Liver (tissue), 9 donors: ENCODE measurements around the gene CST9. TPM values are rescaled to one million over a fixed set of nuclear protein-coding genes. Genes with fewer than 3 reads are reported as not detected.

Source experiments
- DNase-seq: peaks from one replicate; pipeline ENCODE4 v3.0.0-alpha.2; 2017; ENCODE audit warnings: low spot score
- H3K27ac ChIP-seq, 2 donors: one replicate each; pipeline ENCODE4 v1.7.0; 2013; ENCODE audit warnings: inconsistent platforms in 2 of 2, low read length in 2 of 2, control low read depth in 1 of 2, low read depth in 1 of 2, mild to moderate bottlenecking in 1 of 2
- H3K27me3 ChIP-seq, 4 donors: one replicate each; pipeline versions ENCODE4 v1.6.1 to v1.7.0; 2013; ENCODE audit warnings: low read length in 3 of 4, inconsistent platforms in 1 of 4, mild to moderate bottlenecking in 1 of 4, moderate library complexity in 1 of 4; ENCODE audit not compliant: control insufficient read depth in 4 of 4, insufficient read depth in 4 of 4
- H3K36me3 ChIP-seq, 4 donors: one replicate each; pipeline versions ENCODE4 v1.6.1 to v1.7.0; 2013; ENCODE audit warnings: low read length in 3 of 4, mild to moderate bottlenecking in 3 of 4, low read depth in 1 of 4, moderate library complexity in 1 of 4; ENCODE audit not compliant: control insufficient read depth in 4 of 4, insufficient read depth in 3 of 4
- H3K4me1 ChIP-seq, 4 donors: one replicate each; pipeline versions ENCODE4 v1.6.1 to v1.7.0; 2013; ENCODE audit warnings: low read length in 3 of 4, mild to moderate bottlenecking in 3 of 4, moderate library complexity in 1 of 4; ENCODE audit not compliant: control insufficient read depth in 4 of 4, insufficient read depth in 4 of 4
- H3K4me3 ChIP-seq, 3 donors: one replicate each; pipeline versions ENCODE4 v1.6.1 to v1.7.0; 2013; ENCODE audit warnings: low read length in 3 of 3, control low read depth in 1 of 3, low read depth in 1 of 3, mild to moderate bottlenecking in 1 of 3
- H3K9ac ChIP-seq, 2 donors: one replicate each; pipeline ENCODE4 v1.7.0; 2013; ENCODE audit warnings: low read length in 2 of 2, mild to moderate bottlenecking in 2 of 2, moderate library complexity in 2 of 2, control low read depth in 1 of 2, low read depth in 1 of 2
- H3K9me3 ChIP-seq, 4 donors: one replicate each; pipeline versions ENCODE4 v1.6.1 to v1.7.0; 2013; ENCODE audit warnings: low read length in 3 of 4; ENCODE audit not compliant: control insufficient read depth in 4 of 4
- ATF3 ChIP-seq: IDR thresholded peaks from 2 replicates; pipeline ENCODE4 v1.6.1; 2016; ENCODE audit warnings: antibody characterized with exemption
- CTCF ChIP-seq: fragments of 150-350 bp; IDR thresholded peaks from 2 replicates; pipeline ENCODE4 v1.5.1; 2017; ENCODE audit warnings: improper control_type of control experiment, low read depth, low read length; ENCODE audit not compliant: missing input control
- EGR1 ChIP-seq, 2 donors: IDR thresholded peaks; 2 replicates each; pipeline ENCODE4 v1.6.1; 2016 to 2018; ENCODE audit warnings: antibody characterized with exemption in 2 of 2, low read depth in 2 of 2
- FOXA1 ChIP-seq: IDR thresholded peaks from 2 replicates; pipeline ENCODE4 v1.6.1; 2016; ENCODE audit warnings: antibody characterized with exemption
- FOXA2 ChIP-seq: IDR thresholded peaks from 2 replicates; pipeline ENCODE4 v1.6.1; 2016; ENCODE audit warnings: antibody characterized with exemption
- GABPA ChIP-seq, 2 donors: IDR thresholded peaks in 1 of 2; conservative IDR thresholded peaks in 1 of 2; 2 replicates each; pipeline ENCODE4 v1.6.1; 2016; ENCODE audit warnings: antibody characterized with exemption in 2 of 2, mild to moderate bottlenecking in 1 of 2, moderate library complexity in 1 of 2
- HNF4A ChIP-seq, 2 donors: conservative IDR thresholded peaks; 2 replicates each; pipeline ENCODE4 v1.6.1; 2016; ENCODE audit warnings: antibody characterized with exemption in 2 of 2, mild to moderate bottlenecking in 2 of 2
- HNF4G ChIP-seq: IDR thresholded peaks from 2 replicates; pipeline ENCODE4 v1.6.1; 2016; ENCODE audit warnings: antibody characterized with exemption
- JUND ChIP-seq, 2 donors: IDR thresholded peaks; 2 replicates each; pipeline ENCODE4 v1.6.1; 2016; ENCODE audit warnings: antibody characterized with exemption in 2 of 2
- MAX ChIP-seq: IDR thresholded peaks from 2 replicates; pipeline ENCODE4 v1.6.1; 2016; ENCODE audit warnings: antibody characterized with exemption
- NR2F2 ChIP-seq: IDR thresholded peaks from 2 replicates; pipeline ENCODE4 v1.6.1; 2016; ENCODE audit warnings: antibody characterized with exemption
- RAD21 ChIP-seq, 2 donors: IDR thresholded peaks; 2 replicates each; pipeline ENCODE4 v1.6.1; 2016; ENCODE audit warnings: antibody characterized with exemption in 2 of 2, mild to moderate bottlenecking in 2 of 2
- REST ChIP-seq: IDR thresholded peaks from 2 replicates; pipeline ENCODE4 v1.6.1; 2016; ENCODE audit warnings: antibody characterized with exemption, mild to moderate bottlenecking
- RXRA ChIP-seq, 2 donors: IDR thresholded peaks; 2 replicates each; pipeline ENCODE4 v1.6.1; 2017 to 2018; ENCODE audit warnings: antibody characterized with exemption in 2 of 2, mild to moderate bottlenecking in 1 of 2
- SP1 ChIP-seq: IDR thresholded peaks from 2 replicates; pipeline ENCODE4 v1.6.1; 2018; ENCODE audit warnings: antibody characterized with exemption, mild to moderate bottlenecking
- TAF1 ChIP-seq: conservative IDR thresholded peaks from 2 replicates; pipeline ENCODE4 v1.6.1; 2016; ENCODE audit warnings: antibody characterized with exemption, mild to moderate bottlenecking
- YY1 ChIP-seq: IDR thresholded peaks from 2 replicates; pipeline ENCODE4 v1.6.1; 2016; ENCODE audit warnings: antibody characterized with exemption, mild to moderate bottlenecking
- ZBTB33 ChIP-seq: IDR thresholded peaks from 2 replicates; pipeline ENCODE4 v1.6.1; 2016; ENCODE audit warnings: antibody characterized with exemption
- WGBS: extraction: QIAGEN DNeasy Blood & Tissue Kit; methylation state at CpG from one replicate; pipeline ENCODE4 v1.1.7; 2013; 5-methylcytosine and 5-hydroxymethylcytosine counted together
- polyA plus RNA-seq, 2 donors: library from polyadenylated mRNA; stranded (reverse) in 1 of 2; unstranded in 1 of 2; fragments of 200-250 nt in 1 of 2; fragments of >200 nt in 1 of 2; fragmentation: Nextera tagmentation in 1 of 2; extraction: Ambion mirVana in 1 of 2; gene quantifications; one replicate each; pipeline versions ENCODE4 v1.2.1 to v1.2.3, GENCODE V29; 2013 to 2015
- total RNA-seq, 2 donors: library from RNA; depleted of rRNA; stranded (reverse); fragments of >200 nt; gene quantifications; one replicate each; pipeline ENCODE4 v1.2.3, GENCODE V29; 2014
- donor health status: healthy.
- donor health status: healthy.
- donor health status: healthy.
- donor health status: healthy.
- donor health status: healthy.

The CST9 gene
- total and polyA plus RNA-seq, 4 donors: not detected

- no peak overlapping the region for H3K4me3 ChIP-seq
- no peaks in the 10 kb centered on the region for H3K27me3 ChIP-seq
- WGBS: 96% methylated on average over 1 of the region's 1 CpG
Observed at GRCh38 chr20:23569570-23569969, 36.1 kb downstream of the CST9 start.

More at GRCh38 chr20:23569570-23569969, 36.1 kb downstream of the CST9 start:
- no peak for DNase-seq
- no peak overlapping the region for H3K27ac ChIP-seq
- TF ChIP-seq HNF4A (conservative IDR thresholded peaks at IDR 0.05) (no peak), RAD21 (IDR thresholded peaks at IDR 0.05) (no peak), FOXA1 (no peak), JUND (IDR thresholded peaks at IDR 0.05) (no peak), ZBTB33 (no peak), REST (no peak), TAF1 (no peak), SP1 (no peak), ATF3 (no peak), CTCF (no peak), YY1 (no peak), FOXA2 (no peak), EGR1 (IDR thresholded peaks at IDR 0.05; ENCODE audit: low read depth in 2 of 2) (no peak), RXRA (IDR thresholded peaks at IDR 0.05) (no peak), HNF4G (no peak), MAX (no peak), NR2F2 (no peak), GABPA (IDR thresholded peaks at IDR 0.05 in 1 of 2, conservative IDR thresholded peaks at IDR 0.05 in 1 of 2) (no peak)
- H3K36me3 ChIP-seq: no peaks in the 10 kb centered on the region
- no peaks in the 10 kb centered on the region for H3K9me3 ChIP-seq
- peaks cover 0 to 8% (median 4%) of the 10 kb centered on the region in 4 donors for H3K4me1 ChIP-seq
- no peak overlapping the region for H3K9ac ChIP-seq
